Measurements from ENCODE around the gene C14orf132.

DNA sequence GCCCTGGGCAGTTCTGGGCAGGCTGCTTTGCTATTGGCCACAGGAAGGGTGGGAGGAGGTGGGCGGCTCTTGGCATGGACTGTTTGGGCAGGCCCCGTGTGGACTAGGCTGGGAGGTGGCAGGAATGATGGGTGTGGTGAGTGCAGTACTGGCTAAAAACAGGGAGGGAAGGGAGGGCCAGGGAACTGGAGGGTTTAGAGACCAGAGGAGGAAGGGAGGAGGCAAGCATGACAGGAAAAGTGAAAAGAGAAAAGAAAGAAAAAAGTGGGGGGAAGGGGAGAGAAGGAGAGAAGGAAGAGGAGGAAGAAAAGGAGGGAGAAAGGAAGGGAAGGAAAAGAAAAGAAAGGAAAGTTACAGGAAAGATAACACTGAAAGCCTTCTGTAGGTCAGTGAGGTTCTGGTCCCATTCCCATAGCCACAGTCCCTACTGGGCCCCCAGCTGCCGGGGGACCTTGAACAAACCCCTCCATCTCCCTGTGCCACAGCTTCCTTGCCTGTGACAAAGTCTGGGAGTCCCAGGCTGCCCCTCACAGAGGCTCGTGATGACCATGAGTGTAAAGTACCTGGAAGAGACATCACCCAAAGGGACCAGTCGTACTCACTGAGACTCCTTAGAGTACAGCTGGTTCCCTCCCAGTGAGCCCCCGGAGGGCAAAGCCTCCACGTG lies 1.1 kb upstream of the C14orf132 start:
- TF ChIP-seq, protein P1, sequence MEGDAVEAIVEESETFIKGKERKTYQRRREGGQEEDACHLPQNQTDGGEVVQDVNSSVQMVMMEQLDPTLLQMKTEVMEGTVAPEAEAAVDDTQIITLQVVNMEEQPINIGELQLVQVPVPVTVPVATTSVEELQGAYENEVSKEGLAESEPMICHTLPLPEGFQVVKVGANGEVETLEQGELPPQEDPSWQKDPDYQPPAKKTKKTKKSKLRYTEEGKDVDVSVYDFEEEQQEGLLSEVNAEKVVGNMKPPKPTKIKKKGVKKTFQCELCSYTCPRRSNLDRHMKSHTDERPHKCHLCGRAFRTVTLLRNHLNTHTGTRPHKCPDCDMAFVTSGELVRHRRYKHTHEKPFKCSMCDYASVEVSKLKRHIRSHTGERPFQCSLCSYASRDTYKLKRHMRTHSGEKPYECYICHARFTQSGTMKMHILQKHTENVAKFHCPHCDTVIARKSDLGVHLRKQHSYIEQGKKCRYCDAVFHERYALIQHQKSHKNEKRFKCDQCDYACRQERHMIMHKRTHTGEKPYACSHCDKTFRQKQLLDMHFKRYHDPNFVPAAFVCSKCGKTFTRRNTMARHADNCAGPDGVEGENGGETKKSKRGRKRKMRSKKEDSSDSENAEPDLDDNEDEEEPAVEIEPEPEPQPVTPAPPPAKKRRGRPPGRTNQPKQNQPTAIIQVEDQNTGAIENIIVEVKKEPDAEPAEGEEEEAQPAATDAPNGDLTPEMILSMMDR (IDR thresholded peaks at IDR 0.05), result no peak
- no peak for TF ChIP-seq POLR2AphosphoS5 (IDR thresholded peaks at IDR 0.05; ENCODE audit: insufficient read depth in 1 of 2, low read depth in 1 of 2)
- TF ChIP-seq POLR2A (IDR thresholded peaks at IDR 0.05), result no peak
